Stomach (tissue), 9 donors: ENCODE measurements around the gene TNMD. TPM values are rescaled to one million over a fixed set of nuclear protein-coding genes. Genes with fewer than 3 reads are reported as not detected.

ENCODE experiments used
- DNase-seq, 2 donors: peaks; one replicate each; pipeline versions ENCODE4 v3.0.0 to v3.0.0-alpha.2; 2013 to 2019
- H3K27ac ChIP-seq, 5 donors: fragments of 200-600 bp in 4 of 5; sonication (generic) in 4 of 5; one replicate each; pipeline ENCODE4 v1.5.1; 2013 to 2019; ENCODE audit warnings: mild to moderate bottlenecking in 1 of 5, moderate library complexity in 1 of 5
- H3K27me3 ChIP-seq, 3 donors: fragments of 200-600 bp; sonication (generic); one replicate each; pipeline ENCODE4 v1.5.1; 2017 to 2019; ENCODE audit warnings: mixed run types in 1 of 3
- H3K36me3 ChIP-seq, 4 donors: fragments of 200-600 bp; sonication (generic); 1 replicate in 3 of 4; 2 replicates in 1 of 4; pipeline ENCODE4 v1.5.1; 2016 to 2019
- H3K4me1 ChIP-seq, 4 donors: fragments of 200-600 bp; sonication (generic); one replicate each; pipeline ENCODE4 v1.5.1; 2016 to 2019
- H3K4me3 ChIP-seq, 4 donors: fragments of 200-600 bp; sonication (generic) in 3 of 4; one replicate each; pipeline ENCODE4 v1.5.1; 2016 to 2019; ENCODE audit warnings: mild to moderate bottlenecking in 1 of 4
- H3K9me3 ChIP-seq, 4 donors: fragments of 200-600 bp; sonication (generic); one replicate each; pipeline ENCODE4 v1.5.1; 2016 to 2019
- POLR2AphosphoS5 ChIP-seq, 3 donors: sonication (generic); formaldehyde crosslinking; IDR thresholded peaks; one replicate each; pipeline ENCODE4 v1.6.1; 2016; ENCODE audit warnings: antibody characterized with exemption in 3 of 3
- WGBS, 5 donors: extraction: QIAGEN DNeasy Blood & Tissue Kit in 3 of 5; methylation state at CpG; one replicate each; pipeline versions ENCODE4 v1.1.5 to v1.1.7; 2013 to 2018; 5-methylcytosine and 5-hydroxymethylcytosine counted together
- intact Hi-C: fragments of 100-400 bp; cut with DNase I; formaldehyde crosslinking; loops from one replicate; pipeline ENCODE4 v1.15.1; 2023; ENCODE audit warnings: low total_unique reads
- polyA plus RNA-seq, 3 donors: library from polyadenylated mRNA; stranded (reverse); fragments of 200-250 nt; gene quantifications; one replicate each; pipeline ENCODE4 v1.2.3, GENCODE V29; 2013
- total RNA-seq, 5 donors: library from RNA; depleted of rRNA; stranded (reverse); fragments of >200 nt; gene quantifications; one replicate each; pipeline versions ENCODE4 v1.1.0 to v1.2.3, GENCODE V29; 2014 to 2016
- TF ChIP-seq, protein P1 (sequence below), 7 experiments: fragments of 450-650 bp in 4 of 7; fragments of 200-600 bp in 3 of 7; sonication (generic) in 3 of 7; IDR thresholded peaks; one replicate each; pipeline ENCODE4 v1.5.1; 2016 to 2019; ENCODE audit warnings: antibody characterized with exemption in 7 of 7, control low read depth in 2 of 7, mild to moderate bottlenecking in 1 of 7
- donor health status: healthy with polysubstance abuse.
- donor health status: Bipolar disorder and iron deficiency.
- donor health status: healthy.

The TNMD gene
- total and polyA plus RNA-seq, 8 donors, result 2.3 to 2.4 TPM; not detected in 6

DNA sequence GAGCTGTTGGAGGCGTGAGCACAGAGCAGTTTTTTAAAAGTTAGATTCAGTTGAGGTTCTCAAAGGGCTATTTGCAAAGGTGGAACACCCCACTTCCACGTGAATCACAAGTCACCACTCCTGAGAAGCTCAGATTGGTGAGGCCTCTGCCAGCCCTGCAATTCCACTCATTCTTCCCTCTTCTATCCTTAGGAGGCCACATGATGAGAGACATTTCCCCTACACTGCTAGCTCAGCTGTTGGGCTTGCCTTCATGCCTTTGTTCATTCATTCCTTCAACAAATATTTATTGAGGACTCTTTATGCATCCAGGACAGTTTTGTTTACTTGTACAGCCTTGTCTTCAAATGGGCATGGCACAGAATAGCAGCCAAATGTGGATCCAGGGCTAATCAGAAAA, 63.0 kb downstream of the TNMD start:
- TF ChIP-seq, protein P1, sequence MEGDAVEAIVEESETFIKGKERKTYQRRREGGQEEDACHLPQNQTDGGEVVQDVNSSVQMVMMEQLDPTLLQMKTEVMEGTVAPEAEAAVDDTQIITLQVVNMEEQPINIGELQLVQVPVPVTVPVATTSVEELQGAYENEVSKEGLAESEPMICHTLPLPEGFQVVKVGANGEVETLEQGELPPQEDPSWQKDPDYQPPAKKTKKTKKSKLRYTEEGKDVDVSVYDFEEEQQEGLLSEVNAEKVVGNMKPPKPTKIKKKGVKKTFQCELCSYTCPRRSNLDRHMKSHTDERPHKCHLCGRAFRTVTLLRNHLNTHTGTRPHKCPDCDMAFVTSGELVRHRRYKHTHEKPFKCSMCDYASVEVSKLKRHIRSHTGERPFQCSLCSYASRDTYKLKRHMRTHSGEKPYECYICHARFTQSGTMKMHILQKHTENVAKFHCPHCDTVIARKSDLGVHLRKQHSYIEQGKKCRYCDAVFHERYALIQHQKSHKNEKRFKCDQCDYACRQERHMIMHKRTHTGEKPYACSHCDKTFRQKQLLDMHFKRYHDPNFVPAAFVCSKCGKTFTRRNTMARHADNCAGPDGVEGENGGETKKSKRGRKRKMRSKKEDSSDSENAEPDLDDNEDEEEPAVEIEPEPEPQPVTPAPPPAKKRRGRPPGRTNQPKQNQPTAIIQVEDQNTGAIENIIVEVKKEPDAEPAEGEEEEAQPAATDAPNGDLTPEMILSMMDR (IDR thresholded peaks at IDR 0.05), result no peak
- no peak for DNase-seq
- H3K27ac ChIP-seq, result peak overlapping the region in 4 of 5 donors; percentile 41 to 75 (median 68)
- H3K4me1 ChIP-seq, result no peaks in the 10 kb centered on the region
- no peaks in the 10 kb centered on the region for H3K27me3 ChIP-seq
- H3K9me3 ChIP-seq, result no peaks in the 10 kb centered on the region
- intact Hi-C loops, result no loop called here
- 23 to 85% (median 53%) methylated on average over 2 of the region's 2 CpGs for WGBS, 5 donors
- H3K36me3 ChIP-seq, result no peaks in the 10 kb centered on the region
- no peak overlapping the region for H3K4me3 ChIP-seq

DNA sequence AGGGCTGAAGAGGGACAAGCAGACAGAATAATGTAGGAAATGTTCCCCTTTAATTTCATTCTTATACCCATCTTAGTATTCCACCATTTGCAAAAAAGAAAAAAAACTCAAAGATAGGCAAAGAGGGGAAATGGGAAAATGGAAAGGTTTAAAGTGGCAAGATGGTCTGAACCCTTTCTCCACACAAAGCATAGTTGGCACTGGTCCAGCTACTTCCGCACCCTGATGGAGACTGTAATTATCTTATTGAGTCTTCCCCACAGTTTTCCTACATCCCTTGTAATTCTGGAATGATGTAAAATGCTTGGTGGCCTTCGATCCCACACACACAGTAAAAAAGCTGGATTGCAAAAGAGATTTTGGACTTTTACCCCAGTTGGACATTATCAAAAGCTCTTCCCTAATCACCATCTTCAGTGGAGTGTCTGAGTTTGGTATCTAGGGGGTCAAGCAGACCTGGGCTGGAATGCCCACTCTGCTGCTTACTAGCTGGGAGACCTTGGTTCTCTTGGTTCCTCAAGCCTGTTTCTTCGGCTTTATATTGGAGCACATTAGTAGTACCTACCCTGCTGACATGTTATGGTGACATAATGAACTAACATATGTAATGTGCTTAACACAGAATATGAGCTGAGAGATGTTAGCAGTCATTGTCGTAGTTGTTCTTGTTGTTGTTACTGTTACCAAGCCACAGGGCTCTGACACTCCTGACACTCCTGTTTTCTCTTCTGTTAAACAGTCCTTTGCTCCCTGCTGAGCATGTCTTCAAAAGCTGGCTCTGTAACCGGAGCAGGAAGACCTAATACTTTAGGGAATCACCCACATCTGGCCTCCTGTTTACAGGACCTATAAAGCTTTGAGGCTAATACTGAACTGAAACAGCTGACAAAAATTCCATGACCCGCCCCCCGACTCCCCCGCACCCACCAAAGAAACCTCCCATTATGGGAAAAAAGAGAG, 64.0 kb downstream of the TNMD start:
- H3K27me3 ChIP-seq, result no peaks in the 10 kb centered on the region
- H3K27ac ChIP-seq, result peak overlapping the region in 4 of 5 donors; percentile 64 to 82 (median 73)
- H3K4me3 ChIP-seq, result no peak overlapping the region
- intact Hi-C loops, result no loop called here
- no peaks in the 10 kb centered on the region for H3K36me3 ChIP-seq
- no peaks in the 10 kb centered on the region for H3K4me1 ChIP-seq
- 64 to 78% (median 74%) methylated on average over 8 of the region's 8 CpGs for WGBS, 5 donors
- TF ChIP-seq POLR2AphosphoS5 (IDR thresholded peaks at IDR 0.05), result no peak
- H3K9me3 ChIP-seq, result no peaks in the 10 kb centered on the region
- DNase-seq, result peak in 1 of 2 donors; percentile 54

Other genes with a start within 250 kb of the TNMD start
- 1 to 10 TPM in 1 of 5 donors, under 1 TPM in 3, not detected in 1; under 0.01 to 1.3 (median 0.58) TPM for gene PCDH19, start 174.7 kb upstream of the TNMD start, total RNA-seq
- gene PCDH19, start 174.7 kb upstream of the TNMD start, polyA plus RNA-seq, result under 1 TPM in 2 of 3 donors, not detected in 1; 0.10 to 0.15 TPM
- 10 to 100 TPM in 4 of 5 donors, not detected in 1; 12.5 to 57.1 (median 24.6) TPM for gene TSPAN6, start 51.9 kb downstream of the TNMD start, total RNA-seq
- gene TSPAN6, start 51.9 kb downstream of the TNMD start, polyA plus RNA-seq, result 10 to 100 TPM in 2 of 3 donors, 1 to 10 TPM in 1; 9.5 to 19.8 (median 13.5) TPM
- gene SRPX2, start 59.3 kb downstream of the TNMD start, total RNA-seq, result 10 to 100 TPM in 2 of 5 donors, 1 to 10 TPM in 3; 4.9 to 28.0 (median 8.9) TPM
- gene SRPX2, start 59.3 kb downstream of the TNMD start, polyA plus RNA-seq, result 10 to 100 TPM in 1 of 3 donors, 1 to 10 TPM in 2; 2.6 to 16.7 (median 6.2) TPM
- 10 to 100 TPM; 10.5 to 27.7 (median 12.5) TPM for gene SYTL4, start 147.2 kb downstream of the TNMD start, total RNA-seq
- 10 to 100 TPM in 1 of 3 donors, 1 to 10 TPM in 2; 4.5 to 23.7 (median 4.6) TPM for gene SYTL4, start 147.2 kb downstream of the TNMD start, polyA plus RNA-seq
- 10 to 100 TPM in 2 of 5 donors, 1 to 10 TPM in 2, not detected in 1; 6.8 to 13.0 (median 9.6) TPM for gene CSTF2, start 235.5 kb downstream of the TNMD start, total RNA-seq
- gene CSTF2, start 235.5 kb downstream of the TNMD start, polyA plus RNA-seq, result 1 to 10 TPM; 5.8 to 7.8 (median 6.9) TPM